ENCODE results near the gene TPRG1. TPM values are rescaled to one million over a fixed set of nuclear protein-coding genes. Genes with fewer than 3 reads are reported as not detected.
A peak's percentile ranks its signal among the peaks of the same experiment; 100 is the strongest.

TPRG1 gene, protein sequence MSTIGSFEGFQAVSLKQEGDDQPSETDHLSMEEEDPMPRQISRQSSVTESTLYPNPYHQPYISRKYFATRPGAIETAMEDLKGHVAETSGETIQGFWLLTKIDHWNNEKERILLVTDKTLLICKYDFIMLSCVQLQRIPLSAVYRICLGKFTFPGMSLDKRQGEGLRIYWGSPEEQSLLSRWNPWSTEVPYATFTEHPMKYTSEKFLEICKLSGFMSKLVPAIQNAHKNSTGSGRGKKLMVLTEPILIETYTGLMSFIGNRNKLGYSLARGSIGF
- 0.16 and 0.43 TPM in 2 replicates for total RNA-seq
- polyA plus RNA-seq = 1.2 TPM in 1 of 2 replicates, not detected in the other

DNA sequence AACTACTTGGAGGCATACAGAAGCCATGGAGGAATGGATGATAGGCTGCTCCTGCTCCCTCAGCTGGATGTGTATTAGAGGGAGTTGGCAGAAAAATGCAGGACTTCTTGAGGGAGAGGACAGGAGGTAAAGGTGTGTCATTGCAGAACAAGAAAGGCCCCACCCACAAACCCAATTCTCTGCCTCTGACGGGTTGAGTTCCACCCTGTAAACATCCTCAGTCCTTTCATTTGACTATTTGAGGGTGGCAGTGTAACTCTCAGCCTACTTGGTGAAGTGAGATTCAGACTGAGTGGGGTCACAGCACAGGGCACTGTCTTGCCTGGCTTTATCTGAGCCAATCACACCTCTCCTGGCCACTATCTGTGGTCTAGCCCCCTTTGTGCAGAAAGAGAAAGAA lies at the start of gene TPRG1:
TPRG1 (plus strand) TSS at position 265 of the 400 bp plus-strand sequence. CDS start 35,414 bp downstream, outside the sequence.
- no peak for DNase-seq (ENCODE audit: low spot score)
- TF ChIP-seq EZH2 (IDR thresholded peaks at IDR 0.05; ENCODE audit: borderline replicate concordance) (no peak), CTCF (IDR thresholded peaks at IDR 0.05; ENCODE audit: poor library complexity) (no peak), EZH2phosphoT487 (IDR thresholded peaks at IDR 0.05; ENCODE audit: low read depth, severe bottlenecking, unreplicated experiment) (no peak)
- Histone ChIP-seq H3K27me3 (no peaks in the 10 kb centered on the region), H3K79me2 (no peaks in the 10 kb centered on the region), H3K4me1 (ENCODE audit: insufficient read depth) (no peaks in the 10 kb centered on the region), H2AFZ (no peak within 1 kb of the TSS), H3K9me3 (ENCODE audit: low read depth) (no peaks in the 10 kb centered on the region), H3K4me3 (no peak within 1 kb of the TSS), H3K36me3 (replicated peaks; ENCODE audit: insufficient read depth, low read depth) (no peaks in the 10 kb centered on the region), H3K9me2 (replicated peaks; ENCODE audit: insufficient read depth) (no peaks in the 10 kb centered on the region), H4K20me1 (ENCODE audit: insufficient read depth, poor library complexity, severe bottlenecking) (no peaks in the 10 kb centered on the region), H3K27ac (no peak within 1 kb of the TSS), H3K4me2 (no peak within 1 kb of the TSS)
- 67% methylated on average over 1 of the region's 1 CpG for WGBS (ENCODE audit: low lambda C conversion rate, missing lambda C conversion rate)

- no peak overlapping the region for H2AFZ ChIP-seq
- H3K4me2 ChIP-seq = no peak overlapping the region
- 87% methylated on average over 2 of the region's 2 CpGs for WGBS (ENCODE audit: low lambda C conversion rate, missing lambda C conversion rate)
- no peak for TF ChIP-seq EZH2 (IDR thresholded peaks at IDR 0.05; ENCODE audit: borderline replicate concordance)
- TF ChIP-seq EZH2phosphoT487 (IDR thresholded peaks at IDR 0.05; ENCODE audit: low read depth, severe bottlenecking, unreplicated experiment) = no peak
- TF ChIP-seq CTCF (IDR thresholded peaks at IDR 0.05; ENCODE audit: poor library complexity) = no peak
- no peaks in the 10 kb centered on the region for H4K20me1 ChIP-seq (ENCODE audit: insufficient read depth, poor library complexity, severe bottlenecking)
- H3K4me3 ChIP-seq = no peak overlapping the region
- no peaks in the 10 kb centered on the region for H3K9me2 ChIP-seq (replicated peaks; ENCODE audit: insufficient read depth)
- peaks cover 17% of the 10 kb centered on the region for H3K4me1 ChIP-seq (ENCODE audit: insufficient read depth)
- no peaks in the 10 kb centered on the region for H3K36me3 ChIP-seq (replicated peaks; ENCODE audit: insufficient read depth, low read depth)
- H3K9me3 ChIP-seq (ENCODE audit: low read depth) = no peaks in the 10 kb centered on the region
- H3K27me3 ChIP-seq = no peaks in the 10 kb centered on the region
- no peak for DNase-seq (ENCODE audit: low spot score)
- H3K27ac ChIP-seq = no peak overlapping the region
- no peaks in the 10 kb centered on the region for H3K79me2 ChIP-seq
Observed at GRCh38 chr3:189122110-189122509, 49.7 kb upstream of the TPRG1 start.

- no peak overlapping the region for H2AFZ ChIP-seq
- no peak for TF ChIP-seq CTCF (IDR thresholded peaks at IDR 0.05; ENCODE audit: poor library complexity)
- no peak for TF ChIP-seq EZH2 (IDR thresholded peaks at IDR 0.05; ENCODE audit: borderline replicate concordance)
- TF ChIP-seq EZH2phosphoT487 (IDR thresholded peaks at IDR 0.05; ENCODE audit: low read depth, severe bottlenecking, unreplicated experiment) = no peak
- H3K27me3 ChIP-seq = no peaks in the 10 kb centered on the region
- H3K4me3 ChIP-seq = no peak overlapping the region
- 57% methylated on average over 5 of the region's 5 CpGs for WGBS (ENCODE audit: low lambda C conversion rate, missing lambda C conversion rate)
- peak overlapping the region; percentile 25 for H3K4me2 ChIP-seq
- no peaks in the 10 kb centered on the region for H3K9me2 ChIP-seq (replicated peaks; ENCODE audit: insufficient read depth)
- H3K9me3 ChIP-seq (ENCODE audit: low read depth) = no peaks in the 10 kb centered on the region
- no peaks in the 10 kb centered on the region for H3K79me2 ChIP-seq
- H3K27ac ChIP-seq = no peak overlapping the region
- H3K4me1 ChIP-seq (ENCODE audit: insufficient read depth) = peaks cover 17% of the 10 kb centered on the region
- DNase-seq (ENCODE audit: low spot score) = no peak
- H3K36me3 ChIP-seq (replicated peaks; ENCODE audit: insufficient read depth, low read depth) = no peaks in the 10 kb centered on the region
- no peaks in the 10 kb centered on the region for H4K20me1 ChIP-seq (ENCODE audit: insufficient read depth, poor library complexity, severe bottlenecking)
Observed at GRCh38 chr3:189122526-189123205, 49.1 kb upstream of the TPRG1 start.

All from hepatocyte (in vitro differentiated cells).